Measurements from ENCODE around the gene PCDHGA6.
"Not testable (repeated sequence)": the region's sequence is repeated elsewhere in the genome, so short reads cannot be mapped to it uniquely, and the experiment has no call there.

Gene PCDHGA6

GRCh38 chr5:141373673-141374317, at the start of gene PCDHGA6:
TSS of gene PCDHGA6 (plus strand) at chr5:141373891. CDS start at chr5:141374084, 193 bp downstream.
- no peak for DNase-seq (ENCODE audit: low read depth)

- DNase-seq (ENCODE audit: low read depth) = peak; percentile 70
Observed at GRCh38 chr5:141326088-141326854, 47.4 kb upstream of the PCDHGA6 start.

DNA sequence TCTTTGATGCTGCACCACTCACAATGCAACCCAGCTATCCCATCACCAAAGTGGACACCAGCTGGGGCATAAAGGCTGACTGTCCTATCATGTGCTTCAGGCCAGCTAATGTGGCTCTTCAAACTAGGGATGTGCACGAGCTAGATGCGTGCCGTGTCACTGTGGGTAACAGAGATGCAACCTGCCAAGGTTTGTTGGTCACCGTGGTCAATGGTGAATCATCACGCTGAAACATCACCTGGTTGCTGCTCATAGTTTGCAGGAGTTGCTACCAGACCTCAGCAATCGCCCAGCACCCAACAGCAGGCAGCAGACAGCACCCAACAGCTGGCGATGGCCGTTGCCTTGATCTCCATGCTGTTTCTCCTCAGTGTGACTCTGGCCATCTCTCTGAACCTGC, 45.5 kb upstream of the PCDHGA6 start:
- no peak for DNase-seq (ENCODE audit: low read depth)

DNA sequence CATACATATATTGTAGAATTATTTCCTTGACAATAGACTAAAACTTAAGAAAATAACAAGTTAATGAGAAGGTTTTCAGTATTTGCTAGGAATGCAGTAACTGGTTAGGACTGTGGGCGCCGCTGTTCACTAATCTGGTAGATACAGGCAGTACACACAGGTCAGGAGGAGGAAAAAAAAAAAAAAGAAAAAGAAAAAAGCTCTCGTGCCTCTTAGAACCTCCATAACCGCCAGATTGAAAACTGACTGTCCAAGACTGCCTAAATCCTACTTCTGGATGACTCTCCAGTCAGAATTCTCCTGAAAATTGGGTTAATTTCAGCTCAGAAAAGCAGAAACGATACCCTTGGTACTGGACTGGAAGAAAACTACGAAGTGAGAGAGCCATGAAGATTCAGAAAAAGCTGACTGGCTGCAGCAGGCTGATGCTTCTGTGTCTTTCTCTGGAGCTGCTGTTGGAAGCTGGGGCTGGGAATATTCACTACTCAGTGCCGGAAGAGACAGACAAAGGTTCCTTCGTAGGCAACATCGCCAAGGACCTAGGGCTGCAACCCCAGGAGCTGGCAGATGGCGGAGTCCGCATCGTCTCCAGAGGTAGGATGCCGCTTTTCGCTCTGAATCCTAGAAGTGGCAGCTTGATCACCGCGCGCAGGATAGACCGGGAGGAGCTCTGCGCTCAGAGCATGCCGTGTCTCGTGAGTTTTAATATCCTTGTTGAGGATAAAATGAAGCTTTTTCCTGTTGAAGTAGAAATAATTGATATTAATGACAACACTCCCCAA, 43.2 kb upstream of the PCDHGA6 start, which contains the start of gene PCDHGA1:
Gene PCDHGA1, plus strand, starts transcription at position 216 of the 782 bp plus-strand sequence.
- DNase-seq (ENCODE audit: low read depth) = peak; percentile 49

DNA sequence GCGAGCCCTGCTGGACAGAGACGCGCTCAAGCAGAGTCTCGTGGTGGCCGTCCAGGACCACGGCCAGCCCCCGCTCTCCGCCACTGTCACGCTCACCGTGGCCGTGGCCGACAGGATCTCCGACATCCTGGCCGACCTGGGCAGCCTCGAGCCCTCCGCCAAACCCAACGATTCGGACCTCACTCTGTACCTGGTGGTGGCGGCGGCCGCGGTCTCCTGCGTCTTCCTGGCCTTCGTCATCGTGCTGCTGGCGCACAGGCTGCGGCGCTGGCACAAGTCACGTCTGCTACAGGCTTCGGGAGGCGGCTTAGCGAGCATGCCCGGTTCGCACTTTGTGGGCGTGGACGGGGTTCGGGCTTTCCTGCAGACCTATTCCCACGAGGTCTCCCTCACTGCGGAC, 41.1 kb upstream of the PCDHGA6 start:
- DNase-seq (ENCODE audit: low read depth) = not testable (repeated sequence)

DNA sequence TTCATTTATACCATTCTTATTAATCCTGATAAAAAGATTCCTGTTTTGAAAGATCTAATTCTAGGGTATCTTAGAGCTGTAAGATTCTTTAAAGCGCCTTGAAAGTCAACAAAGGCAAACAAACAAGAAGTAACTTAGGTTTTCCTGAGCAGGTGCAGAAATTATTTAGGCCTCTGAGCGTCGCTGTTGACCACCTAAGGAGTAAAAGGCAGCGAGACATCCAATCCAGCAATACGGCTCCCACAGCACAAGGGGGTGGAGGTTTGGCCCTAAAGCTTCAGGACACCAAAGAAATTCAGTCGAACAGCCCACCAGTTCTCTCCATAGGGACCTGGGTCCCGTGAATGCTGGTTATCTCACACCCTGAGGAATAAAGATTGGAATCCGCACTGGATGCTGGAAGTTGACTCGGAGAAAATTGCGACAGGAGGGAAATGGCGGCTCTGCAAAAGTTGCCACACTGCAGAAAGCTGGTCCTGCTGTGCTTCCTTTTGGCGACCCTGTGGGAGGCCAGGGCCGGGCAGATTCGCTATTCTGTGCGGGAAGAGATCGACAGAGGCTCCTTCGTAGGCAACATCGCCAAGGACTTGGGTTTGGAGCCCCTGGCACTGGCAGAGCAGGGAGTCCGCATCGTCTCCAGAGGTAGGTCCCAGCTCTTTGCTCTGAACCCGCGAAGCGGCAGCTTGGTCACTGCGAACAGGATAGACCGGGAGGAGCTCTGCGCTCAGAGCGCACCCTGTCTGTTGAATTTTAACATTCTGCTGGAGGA, 35.0 kb upstream of the PCDHGA6 start, which contains the start of gene PCDHGA2:
Gene PCDHGA2, plus strand, starts transcription at position 223 of the 769 bp plus-strand sequence.
- DNase-seq (ENCODE audit: low read depth) = peak; percentile 29

DNA sequence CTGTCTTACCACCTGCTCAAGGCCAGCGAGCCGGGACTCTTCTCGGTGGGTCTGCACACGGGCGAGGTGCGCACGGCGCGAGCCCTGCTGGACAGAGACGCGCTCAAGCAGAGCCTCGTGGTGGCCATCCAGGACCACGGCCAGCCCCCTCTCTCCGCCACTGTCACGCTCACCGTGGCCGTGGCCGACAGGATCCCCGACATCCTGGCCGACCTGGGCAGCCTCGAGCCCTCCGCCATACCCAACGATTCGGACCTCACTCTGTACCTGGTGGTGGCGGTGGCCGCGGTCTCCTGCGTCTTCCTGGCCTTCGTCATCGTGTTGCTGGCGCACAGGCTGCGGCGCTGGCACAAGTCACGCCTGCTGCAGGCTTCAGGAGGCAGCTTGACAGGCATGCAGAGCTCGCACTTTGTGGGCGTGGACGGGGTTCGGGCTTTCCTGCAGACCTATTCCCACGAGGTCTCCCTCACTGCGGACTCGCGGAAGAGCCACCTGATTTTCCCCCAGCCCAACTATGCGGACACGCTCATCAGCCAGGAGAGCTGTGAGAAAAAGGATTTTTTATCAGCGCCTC, 32.8 kb upstream of the PCDHGA6 start:
- not testable (repeated sequence) for DNase-seq (ENCODE audit: low read depth)

DNA sequence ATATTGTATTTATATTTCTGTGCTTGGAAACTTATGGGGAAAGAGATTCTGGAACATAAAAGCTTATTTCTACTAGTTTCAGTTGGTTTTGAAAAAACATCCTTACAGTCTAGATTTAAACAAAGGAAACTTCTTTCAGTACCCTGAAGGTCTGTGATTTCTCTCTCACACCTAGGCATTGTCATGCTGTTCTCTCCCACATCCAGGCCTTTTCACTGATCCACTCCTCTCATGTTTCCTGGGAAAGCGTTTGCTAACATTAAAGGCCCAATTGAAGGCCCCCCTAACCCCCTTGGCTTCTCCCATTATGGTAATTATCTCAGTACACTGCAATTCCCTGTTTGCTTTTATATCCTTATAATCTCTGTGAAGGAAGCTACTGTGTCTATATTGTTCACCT, 30.9 kb upstream of the PCDHGA6 start:
- DNase-seq (ENCODE audit: low read depth) = no peak

- DNase-seq (ENCODE audit: low read depth) = peak; percentile 36
Observed at GRCh38 chr5:141343242-141343952, 30.3 kb upstream of the PCDHGA6 start, which contains the start of gene PCDHGA3. TSS of gene PCDHGA3 (plus strand) at chr5:141343829. CDS start at chr5:141344034, 205 bp downstream.

DNA sequence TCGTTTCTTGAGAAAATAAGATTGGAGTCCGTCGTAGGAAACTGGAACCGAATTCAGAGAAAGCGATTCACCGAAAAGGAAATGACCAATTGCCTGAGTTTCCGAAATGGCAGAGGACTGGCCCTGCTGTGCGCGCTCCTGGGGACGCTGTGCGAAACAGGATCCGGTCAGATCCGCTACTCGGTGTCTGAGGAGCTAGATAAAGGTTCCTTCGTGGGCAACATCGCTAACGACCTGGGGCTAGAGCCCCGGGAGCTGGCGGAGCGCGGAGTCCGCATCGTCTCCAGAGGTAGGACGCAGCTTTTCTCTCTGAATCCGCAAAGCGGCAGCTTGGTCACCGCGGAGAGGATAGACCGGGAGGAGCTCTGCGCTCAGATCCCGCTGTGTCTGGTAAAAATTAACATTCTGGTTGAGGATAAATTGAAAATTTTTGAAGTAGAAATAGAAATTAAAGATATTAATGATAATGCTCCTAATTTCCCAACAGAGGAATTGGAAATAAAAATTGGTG, 29.7 kb upstream of the PCDHGA6 start:
- no peak for DNase-seq (ENCODE audit: low read depth)

DNA sequence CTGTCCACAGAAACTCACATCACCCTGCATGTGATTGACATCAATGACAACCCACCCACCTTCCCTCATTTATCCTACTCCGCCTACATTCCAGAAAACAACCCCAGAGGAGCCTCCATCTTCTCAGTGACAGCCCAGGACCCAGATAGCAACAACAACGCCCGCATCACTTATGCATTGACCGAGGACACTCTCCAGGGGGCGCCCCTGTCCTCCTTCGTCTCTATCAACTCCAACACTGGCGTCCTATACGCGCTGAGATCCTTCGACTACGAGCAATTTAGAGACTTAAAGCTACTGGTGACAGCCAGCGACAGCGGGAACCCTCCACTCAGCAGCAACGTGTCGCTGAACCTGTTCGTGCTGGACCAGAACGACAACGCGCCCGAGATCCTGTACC, 28.4 kb upstream of the PCDHGA6 start:
- DNase-seq (ENCODE audit: low read depth) = no peak

DNA sequence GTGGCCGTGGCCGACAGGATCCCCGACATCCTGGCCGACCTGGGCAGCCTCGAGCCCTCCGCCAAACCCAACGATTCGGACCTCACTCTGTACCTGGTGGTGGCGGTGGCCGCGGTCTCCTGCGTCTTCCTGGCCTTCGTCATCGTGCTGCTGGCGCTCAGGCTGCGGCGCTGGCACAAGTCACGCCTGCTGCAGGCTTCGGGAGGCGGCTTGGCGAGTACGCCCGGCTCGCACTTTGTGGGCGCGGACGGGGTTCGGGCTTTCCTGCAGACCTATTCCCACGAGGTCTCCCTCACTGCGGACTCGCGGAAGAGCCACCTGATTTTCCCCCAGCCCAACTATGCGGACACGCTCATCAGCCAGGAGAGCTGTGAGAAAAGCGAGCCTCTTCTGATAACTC, 27.7 kb upstream of the PCDHGA6 start:
- DNase-seq (ENCODE audit: low read depth) = not testable (repeated sequence)

DNA sequence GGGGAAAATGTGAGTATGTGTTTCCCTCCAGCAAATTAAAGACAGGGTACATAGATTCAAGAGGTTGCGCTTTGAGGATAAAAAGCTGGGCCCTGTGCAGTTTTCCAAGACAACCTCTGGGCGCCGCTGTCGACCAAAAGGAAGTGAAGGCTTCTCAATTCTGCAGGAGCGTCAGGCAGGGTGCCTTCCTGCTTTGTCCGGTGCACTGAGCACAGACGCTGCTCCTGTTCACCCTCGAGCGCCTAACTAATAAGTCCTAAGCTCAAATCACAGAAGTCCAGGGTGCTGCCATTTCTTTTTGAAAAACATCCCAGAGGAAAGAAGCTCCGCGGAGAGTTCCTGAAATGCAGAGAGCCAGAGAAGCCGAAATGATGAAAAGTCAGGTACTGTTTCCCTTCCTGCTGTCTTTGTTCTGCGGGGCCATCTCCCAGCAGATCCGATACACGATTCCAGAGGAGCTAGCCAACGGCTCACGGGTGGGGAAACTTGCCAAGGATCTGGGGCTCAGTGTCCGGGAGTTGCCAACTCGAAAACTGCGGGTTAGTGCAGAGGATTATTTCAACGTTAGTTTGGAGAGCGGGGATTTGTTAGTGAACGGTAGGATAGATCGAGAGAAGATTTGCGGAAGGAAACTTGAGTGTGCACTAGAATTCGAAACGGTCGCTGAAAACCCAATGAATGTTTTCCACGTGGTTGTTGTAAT, 23.6 kb upstream of the PCDHGA6 start, which contains the start of gene PCDHGB1:
Gene PCDHGB1, plus strand, starts transcription at position 183 of the 703 bp plus-strand sequence. Its CDS starts 162 bp downstream, at position 345.
- peak; percentile 35 for DNase-seq (ENCODE audit: low read depth)

- no peak for DNase-seq (ENCODE audit: low read depth)
Observed at GRCh38 chr5:141351591-141351990, 22.1 kb upstream of the PCDHGA6 start.

GRCh38 chr5:141354900-141355469, 18.7 kb upstream of the PCDHGA6 start, which contains the start of gene PCDHGA4:
TSS of gene PCDHGA4 (plus strand) at chr5:141355021. CDS start at chr5:141355108, 87 bp downstream.
- DNase-seq (ENCODE audit: low read depth) = no peak

- DNase-seq (ENCODE audit: low read depth) = no peak
Observed at GRCh38 chr5:141355641-141356040, 18.1 kb upstream of the PCDHGA6 start.

GRCh38 chr5:141356133-141356532, 17.6 kb upstream of the PCDHGA6 start:
- no peak for DNase-seq (ENCODE audit: low read depth)

- no peak for DNase-seq (ENCODE audit: low read depth)
Observed at GRCh38 chr5:141356950-141357349, 16.7 kb upstream of the PCDHGA6 start.

- DNase-seq (ENCODE audit: low read depth) = peak; percentile 25
Observed at GRCh38 chr5:141359790-141360426, 13.8 kb upstream of the PCDHGA6 start, which contains the start of gene PCDHGB2. TSS of gene PCDHGB2 (plus strand) at chr5:141359994. CDS start at chr5:141360136, 142 bp downstream.
